PFSK-1 (cell line): Measurements from ENCODE around the gene KCNH4.

Experiments
- FOXP2 ChIP-seq: optimal IDR thresholded peaks from 2 replicates; pipeline ENCODE3; 2011; ENCODE audit warnings: borderline replicate concordance, control low read depth, inconsistent platforms; ENCODE audit not compliant: insufficient read depth; ENCODE audit errors: extremely low read length, extremely low read depth
- POLR2AphosphoS5 ChIP-seq: IDR thresholded peaks from 2 replicates; pipeline ENCODE4 v1.6.1; 2012; ENCODE audit warnings: low read depth, mild to moderate bottlenecking, control low read depth, low read length, moderate library complexity
- SIN3A ChIP-seq: IDR thresholded peaks from 2 replicates; pipeline ENCODE4 v1.6.1; 2012; ENCODE audit warnings: mild to moderate bottlenecking, low read length, moderate library complexity, borderline replicate concordance; ENCODE audit not compliant: insufficient read depth
- TAF1 ChIP-seq: IDR thresholded peaks from 2 replicates; pipeline ENCODE4 v1.6.1; 2012; ENCODE audit warnings: low read length, control low read depth, borderline replicate concordance; ENCODE audit not compliant: insufficient read depth
- TF ChIP-seq, protein P1 (sequence below), 2 experiments: IDR thresholded peaks; 2 replicates each; pipeline versions ENCODE4 v1.6.1 to v1.8.0; 2011 to 2012; ENCODE audit warnings: low read depth in 2 of 2, low read length in 2 of 2, control low read depth in 1 of 2, inconsistent platforms in 1 of 2, mild to moderate bottlenecking in 1 of 2, moderate library complexity in 1 of 2; ENCODE audit not compliant: insufficient read depth in 1 of 2

KCNH4 gene

DNA sequence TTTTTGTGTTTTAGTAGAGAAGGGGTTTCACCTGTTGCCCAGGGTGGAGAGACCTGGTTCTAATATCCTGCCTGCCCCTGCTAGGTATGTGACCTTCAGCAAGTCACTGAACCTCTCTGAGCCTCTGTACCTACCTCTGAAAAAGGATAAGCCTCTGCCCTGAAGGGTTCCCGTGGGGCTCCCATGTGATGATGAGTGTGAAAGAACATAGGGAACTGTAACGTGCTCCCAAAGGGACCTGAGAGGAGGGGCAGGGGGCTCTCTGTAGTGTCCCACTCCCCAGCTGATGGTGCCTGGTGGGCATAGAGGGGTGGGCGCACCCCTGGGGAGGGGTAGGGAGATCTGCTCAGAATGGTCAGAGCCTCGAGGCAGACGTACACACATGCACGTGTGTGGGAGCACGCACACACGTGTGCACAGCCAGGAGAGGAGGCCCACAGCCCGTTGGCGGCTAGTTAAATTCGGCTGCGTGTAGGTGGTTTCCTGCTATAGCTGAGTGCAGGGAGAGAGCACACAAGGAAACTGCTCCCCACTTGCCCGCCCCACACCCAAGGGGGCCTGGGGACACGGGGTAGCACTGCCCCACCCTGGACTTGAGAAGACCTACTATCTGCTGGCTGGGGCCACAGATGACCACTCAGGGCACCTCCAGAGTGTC, 6.7 kb downstream of the KCNH4 start:
- TF ChIP-seq, protein P1, sequence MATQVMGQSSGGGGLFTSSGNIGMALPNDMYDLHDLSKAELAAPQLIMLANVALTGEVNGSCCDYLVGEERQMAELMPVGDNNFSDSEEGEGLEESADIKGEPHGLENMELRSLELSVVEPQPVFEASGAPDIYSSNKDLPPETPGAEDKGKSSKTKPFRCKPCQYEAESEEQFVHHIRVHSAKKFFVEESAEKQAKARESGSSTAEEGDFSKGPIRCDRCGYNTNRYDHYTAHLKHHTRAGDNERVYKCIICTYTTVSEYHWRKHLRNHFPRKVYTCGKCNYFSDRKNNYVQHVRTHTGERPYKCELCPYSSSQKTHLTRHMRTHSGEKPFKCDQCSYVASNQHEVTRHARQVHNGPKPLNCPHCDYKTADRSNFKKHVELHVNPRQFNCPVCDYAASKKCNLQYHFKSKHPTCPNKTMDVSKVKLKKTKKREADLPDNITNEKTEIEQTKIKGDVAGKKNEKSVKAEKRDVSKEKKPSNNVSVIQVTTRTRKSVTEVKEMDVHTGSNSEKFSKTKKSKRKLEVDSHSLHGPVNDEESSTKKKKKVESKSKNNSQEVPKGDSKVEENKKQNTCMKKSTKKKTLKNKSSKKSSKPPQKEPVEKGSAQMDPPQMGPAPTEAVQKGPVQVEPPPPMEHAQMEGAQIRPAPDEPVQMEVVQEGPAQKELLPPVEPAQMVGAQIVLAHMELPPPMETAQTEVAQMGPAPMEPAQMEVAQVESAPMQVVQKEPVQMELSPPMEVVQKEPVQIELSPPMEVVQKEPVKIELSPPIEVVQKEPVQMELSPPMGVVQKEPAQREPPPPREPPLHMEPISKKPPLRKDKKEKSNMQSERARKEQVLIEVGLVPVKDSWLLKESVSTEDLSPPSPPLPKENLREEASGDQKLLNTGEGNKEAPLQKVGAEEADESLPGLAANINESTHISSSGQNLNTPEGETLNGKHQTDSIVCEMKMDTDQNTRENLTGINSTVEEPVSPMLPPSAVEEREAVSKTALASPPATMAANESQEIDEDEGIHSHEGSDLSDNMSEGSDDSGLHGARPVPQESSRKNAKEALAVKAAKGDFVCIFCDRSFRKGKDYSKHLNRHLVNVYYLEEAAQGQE (IDR thresholded peaks at IDR 0.05; ENCODE audit: insufficient read depth in 1 of 2, low read depth in 2 of 2, low read length in 2 of 2) = no peak
- no peak for TF ChIP-seq POLR2AphosphoS5
- TF ChIP-seq SIN3A = no peak
- no peak for TF ChIP-seq TAF1
- no peak for TF ChIP-seq FOXP2

DNA sequence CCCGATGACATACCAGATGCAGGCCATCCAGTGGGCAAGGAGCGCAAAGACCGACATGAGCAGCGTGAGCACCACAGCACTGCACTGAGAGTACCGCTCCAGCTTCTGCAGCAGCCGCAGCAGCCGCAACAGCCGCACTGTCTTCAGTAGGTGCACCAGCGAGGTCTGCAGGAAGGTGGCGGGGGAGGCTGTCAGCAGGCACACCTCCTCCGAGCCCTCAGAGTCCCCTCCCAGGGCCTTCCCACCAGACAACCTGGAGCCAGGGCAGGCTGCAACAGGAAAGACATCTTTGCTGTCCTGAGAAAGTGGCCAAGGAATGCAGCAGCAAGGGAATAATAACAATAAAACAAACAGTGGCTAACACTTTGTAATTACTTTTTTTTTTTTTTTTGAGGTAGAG, 9.1 kb downstream of the KCNH4 start:
- TF ChIP-seq POLR2AphosphoS5 = no peak
- no peak for TF ChIP-seq FOXP2
- no peak for TF ChIP-seq TAF1
- TF ChIP-seq, protein P1 (IDR thresholded peaks at IDR 0.05; ENCODE audit: insufficient read depth in 1 of 2, low read depth in 2 of 2, low read length in 2 of 2) = no peak
- TF ChIP-seq SIN3A = no peak

DNA sequence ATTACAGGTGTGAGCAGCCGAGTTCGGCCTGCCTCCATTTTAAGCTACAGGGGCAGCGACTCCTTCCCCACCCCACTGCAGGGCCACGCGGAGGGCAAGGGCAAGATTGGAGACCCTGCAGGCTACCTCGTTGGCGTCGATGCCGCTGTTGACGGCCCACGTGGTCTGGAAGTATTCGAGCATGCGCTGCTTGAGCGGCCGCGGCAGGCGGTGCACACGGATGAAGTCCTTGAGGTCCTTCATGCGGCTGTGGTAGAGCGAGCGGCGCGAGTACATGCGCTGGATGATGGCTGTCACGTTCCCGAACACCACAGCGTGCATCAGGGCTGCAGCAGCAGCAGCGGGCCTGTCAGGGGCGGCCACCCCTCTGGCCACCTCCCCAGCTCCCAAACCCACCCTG, 11.6 kb downstream of the KCNH4 start:
- no peak for TF ChIP-seq TAF1

DNA sequence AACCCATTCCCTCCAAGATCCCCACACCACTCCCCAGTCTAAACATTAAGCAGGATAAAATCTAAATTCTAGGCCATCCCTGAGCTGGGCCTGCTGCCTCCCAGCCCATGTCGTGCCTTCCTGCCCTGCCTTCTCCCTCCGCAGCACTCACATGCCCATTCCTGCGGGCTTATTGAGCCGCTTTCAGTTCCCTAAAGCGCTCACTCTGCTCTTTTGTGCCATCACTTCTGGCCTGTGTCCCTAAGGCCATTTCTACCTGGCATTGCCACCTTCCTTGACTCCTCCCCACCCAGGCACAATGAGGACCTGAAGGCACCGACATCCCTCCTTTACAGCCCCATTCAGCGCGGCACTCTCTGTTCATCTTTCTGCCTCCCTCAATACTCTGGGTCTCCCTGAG, 13.1 kb downstream of the KCNH4 start:
- no peak for TF ChIP-seq SIN3A
- no peak for TF ChIP-seq FOXP2
- TF ChIP-seq, protein P1 (IDR thresholded peaks at IDR 0.05; ENCODE audit: insufficient read depth in 1 of 2, low read depth in 2 of 2, low read length in 2 of 2) = no peak
- TF ChIP-seq TAF1 = no peak
- no peak for TF ChIP-seq POLR2AphosphoS5

DNA sequence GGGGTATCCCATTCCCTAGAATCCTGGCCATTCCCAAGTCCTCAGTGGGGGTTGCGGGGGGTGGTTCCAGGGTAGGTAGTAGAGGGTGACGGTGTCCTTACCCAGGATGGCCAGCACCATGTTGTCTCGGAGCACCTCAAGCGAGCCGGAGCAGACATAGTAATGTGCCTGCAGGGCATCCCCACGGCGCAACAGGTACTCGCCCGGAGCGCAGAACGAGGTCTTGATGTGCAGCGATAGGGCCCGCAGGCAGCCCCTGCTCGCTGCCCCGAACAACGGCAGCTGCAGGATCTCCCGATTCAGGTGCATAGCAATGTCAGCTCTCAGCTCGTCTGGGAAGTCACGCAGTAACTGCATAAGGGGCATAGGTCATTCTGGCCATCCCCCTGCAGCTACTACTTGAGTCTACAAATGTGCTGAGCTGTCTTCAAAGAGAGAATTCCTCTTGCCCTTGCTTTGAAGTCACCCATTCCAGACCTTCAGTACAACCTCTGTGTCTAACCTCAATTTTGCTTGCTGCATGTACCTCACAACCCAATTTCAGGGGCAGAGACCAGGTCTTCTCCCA, 14.7 kb downstream of the KCNH4 start:
- TF ChIP-seq FOXP2 = no peak
- TF ChIP-seq POLR2AphosphoS5 = no peak
- TF ChIP-seq, protein P1 (IDR thresholded peaks at IDR 0.05; ENCODE audit: insufficient read depth in 1 of 2, low read depth in 2 of 2, low read length in 2 of 2) = no peak
- TF ChIP-seq TAF1 = no peak
- TF ChIP-seq SIN3A = no peak
